ENCODE data around the gene KRTAP13-1. TPM values are rescaled to one million over a fixed set of nuclear protein-coding genes. Genes with fewer than 3 reads are reported as not detected.

KRTAP13-1 gene
- total and polyA plus RNA-seq, 2 experiments from 2014 or later, result not detected

GRCh38 chr21:30437010-30437565 is 41.3 kb downstream of the KRTAP13-1 start:
- Histone ChIP-seq H3K4me1 (ENCODE audit: insufficient read depth) (no peaks in the 10 kb centered on the region), H3K9me3 (ENCODE audit: low read depth) (no peaks in the 10 kb centered on the region), H4K20me1 (ENCODE audit: insufficient read depth, poor library complexity, severe bottlenecking) (no peaks in the 10 kb centered on the region), H3K36me3 (replicated peaks; ENCODE audit: insufficient read depth, low read depth) (no peaks in the 10 kb centered on the region), H3K4me3 (no peak overlapping the region), H3K4me2 (no peak overlapping the region), H3K27ac (peak overlapping the region; percentile 13), H3K9me2 (replicated peaks; ENCODE audit: insufficient read depth) (no peaks in the 10 kb centered on the region), H2AFZ (no peak overlapping the region), H3K27me3 (no peaks in the 10 kb centered on the region), H3K79me2 (no peaks in the 10 kb centered on the region)
- no peak for DNase-seq (ENCODE audit: low spot score)
- TF ChIP-seq CTCF (IDR thresholded peaks at IDR 0.05; ENCODE audit: poor library complexity) (no peak), EZH2 (IDR thresholded peaks at IDR 0.05; ENCODE audit: borderline replicate concordance) (no peak)
- WGBS (ENCODE audit: low lambda C conversion rate, missing lambda C conversion rate), result 83% methylated on average over 3 of the region's 3 CpGs

DNA sequence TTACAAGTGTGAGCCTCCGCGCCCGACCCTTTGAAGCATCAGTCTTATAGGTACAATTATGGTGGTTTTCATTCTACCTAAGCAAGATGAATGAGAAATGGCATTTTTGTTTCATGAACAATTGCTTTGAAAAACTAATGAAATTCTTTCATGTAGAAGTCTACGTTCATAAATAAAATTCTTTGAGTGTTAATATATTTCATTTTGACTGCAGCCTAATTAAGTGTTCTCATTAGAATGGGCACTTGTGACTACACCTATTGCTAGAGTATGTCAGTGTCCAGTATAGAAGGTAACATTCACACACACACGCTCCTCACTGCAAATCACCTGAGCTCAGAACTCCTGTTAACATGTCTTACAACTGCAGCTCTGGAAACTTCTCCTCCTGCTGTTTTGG is 44.1 kb downstream of the KRTAP13-1 start, which contains the start of gene KRTAP15-1:
Gene KRTAP15-1, plus strand, starts transcription at position 301 of the 400 bp plus-strand sequence. Its CDS starts 53 bp downstream, at position 354.
- H3K4me3 ChIP-seq, result no peak within 1 kb of the TSS
- TF ChIP-seq EZH2phosphoT487 (IDR thresholded peaks at IDR 0.05; ENCODE audit: low read depth, severe bottlenecking, unreplicated experiment) (no peak), EZH2 (IDR thresholded peaks at IDR 0.05; ENCODE audit: borderline replicate concordance) (no peak), CTCF (IDR thresholded peaks at IDR 0.05; ENCODE audit: poor library complexity) (no peak)
- peaks cover 6% of the 10 kb centered on the region for H3K4me1 ChIP-seq (ENCODE audit: insufficient read depth)
- no peaks in the 10 kb centered on the region for H3K9me3 ChIP-seq (ENCODE audit: low read depth)
- no peaks in the 10 kb centered on the region for H4K20me1 ChIP-seq (ENCODE audit: insufficient read depth, poor library complexity, severe bottlenecking)
- H3K27me3 ChIP-seq, result no peaks in the 10 kb centered on the region
- no peaks in the 10 kb centered on the region for H3K9me2 ChIP-seq (replicated peaks; ENCODE audit: insufficient read depth)
- no peaks in the 10 kb centered on the region for H3K79me2 ChIP-seq
- H3K36me3 ChIP-seq (replicated peaks; ENCODE audit: insufficient read depth, low read depth), result no peaks in the 10 kb centered on the region
- no peak within 1 kb of the TSS for H3K27ac ChIP-seq
- 96% methylated on average over 5 of the region's 5 CpGs for WGBS (ENCODE audit: low lambda C conversion rate, missing lambda C conversion rate)
- no peak within 1 kb of the TSS for H3K4me2 ChIP-seq
- no peak for DNase-seq (ENCODE audit: low spot score)
- no peak within 1 kb of the TSS for H2AFZ ChIP-seq

DNA sequence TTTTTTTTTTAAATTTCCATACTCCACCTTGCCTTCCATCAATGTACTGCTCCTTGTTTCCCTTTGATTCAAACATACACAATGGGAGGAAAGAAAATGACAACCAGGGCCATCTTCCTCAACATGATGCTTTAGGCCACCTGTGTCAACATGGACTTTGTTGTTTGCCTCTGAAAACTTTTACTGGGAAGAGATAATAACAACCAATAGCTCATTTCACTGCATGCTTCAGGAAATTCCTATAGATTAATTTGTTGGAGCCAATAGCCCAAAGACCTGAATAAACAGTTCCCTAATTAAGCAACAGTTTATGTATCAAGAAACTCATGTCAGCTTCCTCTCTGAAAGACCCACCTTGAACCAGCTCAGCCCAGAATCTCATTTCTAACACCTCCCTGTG is 47.4 kb downstream of the KRTAP13-1 start:
- Histone ChIP-seq H3K4me2 (no peak overlapping the region), H4K20me1 (ENCODE audit: insufficient read depth, poor library complexity, severe bottlenecking) (no peaks in the 10 kb centered on the region), H3K27ac (no peak overlapping the region), H3K27me3 (no peaks in the 10 kb centered on the region), H3K4me1 (ENCODE audit: insufficient read depth) (peaks cover 6% of the 10 kb centered on the region), H3K9me2 (replicated peaks; ENCODE audit: insufficient read depth) (no peaks in the 10 kb centered on the region), H3K4me3 (no peak overlapping the region), H2AFZ (no peak overlapping the region), H3K9me3 (ENCODE audit: low read depth) (no peaks in the 10 kb centered on the region), H3K36me3 (replicated peaks; ENCODE audit: insufficient read depth, low read depth) (no peaks in the 10 kb centered on the region), H3K79me2 (no peaks in the 10 kb centered on the region)
- TF ChIP-seq CTCF (IDR thresholded peaks at IDR 0.05; ENCODE audit: poor library complexity) (no peak), EZH2phosphoT487 (IDR thresholded peaks at IDR 0.05; ENCODE audit: low read depth, severe bottlenecking, unreplicated experiment) (no peak), EZH2 (IDR thresholded peaks at IDR 0.05; ENCODE audit: borderline replicate concordance) (no peak)
- no peak for DNase-seq (ENCODE audit: low spot score)

DNA sequence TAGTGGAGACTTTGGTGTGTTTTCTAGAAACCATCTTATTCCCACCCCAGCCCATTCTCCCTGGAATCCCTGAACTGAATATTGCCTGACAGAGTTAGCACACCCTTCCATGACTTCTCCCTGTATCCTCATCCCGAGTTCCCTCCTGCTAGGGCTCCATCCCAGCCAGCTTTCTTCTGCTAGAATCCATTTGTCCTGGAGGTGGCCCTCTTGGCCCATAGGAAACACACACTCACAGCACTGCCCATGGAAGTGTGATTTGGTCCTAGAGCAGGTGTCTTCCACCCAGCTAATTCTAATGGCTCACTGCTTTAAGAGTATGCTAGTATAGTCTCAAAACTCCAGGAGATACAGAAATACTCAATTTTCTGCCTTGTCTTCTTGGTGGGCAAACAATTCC is 48.4 kb downstream of the KRTAP13-1 start:
- H3K36me3 ChIP-seq (replicated peaks; ENCODE audit: insufficient read depth, low read depth), result no peaks in the 10 kb centered on the region
- TF ChIP-seq EZH2 (IDR thresholded peaks at IDR 0.05; ENCODE audit: borderline replicate concordance) (no peak), CTCF (IDR thresholded peaks at IDR 0.05; ENCODE audit: poor library complexity) (no peak), EZH2phosphoT487 (IDR thresholded peaks at IDR 0.05; ENCODE audit: low read depth, severe bottlenecking, unreplicated experiment) (no peak)
- no peak for DNase-seq (ENCODE audit: low spot score)
- H3K4me3 ChIP-seq, result no peak overlapping the region
- no peaks in the 10 kb centered on the region for H4K20me1 ChIP-seq (ENCODE audit: insufficient read depth, poor library complexity, severe bottlenecking)
- H2AFZ ChIP-seq, result no peak overlapping the region
- H3K27me3 ChIP-seq, result no peaks in the 10 kb centered on the region
- H3K4me2 ChIP-seq, result no peak overlapping the region
- H3K27ac ChIP-seq, result no peak overlapping the region
- no peaks in the 10 kb centered on the region for H3K9me2 ChIP-seq (replicated peaks; ENCODE audit: insufficient read depth)
- no peaks in the 10 kb centered on the region for H3K9me3 ChIP-seq (ENCODE audit: low read depth)
- peaks cover 6% of the 10 kb centered on the region for H3K4me1 ChIP-seq (ENCODE audit: insufficient read depth)
- WGBS (ENCODE audit: low lambda C conversion rate, missing lambda C conversion rate), result 73% methylated on average over 1 of the region's 1 CpG
- no peaks in the 10 kb centered on the region for H3K79me2 ChIP-seq

Measured in hepatocyte (in vitro differentiated cells).